GM10266 (cell line): ENCODE data around the gene ZKSCAN4.

Experiments
- DNase-seq: peaks from one replicate; pipeline ENCODE4 v3.0.0; 2012; ENCODE audit errors: extremely low spot score
- CTCF ChIP-seq: IDR thresholded peaks from 2 replicates; pipeline ENCODE4 v1.5.1; 2012; ENCODE audit warnings: mild to moderate bottlenecking, low read depth; ENCODE audit not compliant: control insufficient read depth, insufficient read depth; ENCODE audit errors: missing control alignments

ZKSCAN4 gene

GRCh38 chr6:28226460-28226859 lies 25.6 kb downstream of the ZKSCAN4 start:
- no peak for DNase-seq
- TF ChIP-seq CTCF = no peak

GRCh38 chr6:28225056-28225834 lies 26.8 kb downstream of the ZKSCAN4 start, which contains the start of gene ZSCAN9:
Gene ZSCAN9 (plus strand): TSS chr6:28225275. CDS start chr6:28227085, 1,810 bp downstream.
- peak; percentile 76 for DNase-seq
- TF ChIP-seq CTCF = no peak

- TF ChIP-seq CTCF = no peak
- no peak for DNase-seq
These were observed 27.7 kb downstream of the ZKSCAN4 start for GRCh38 chr6:28224131-28225055.

GRCh38 chr6:28220257-28221133 lies 31.6 kb downstream of the ZKSCAN4 start:
- DNase-seq = no peak
- TF ChIP-seq CTCF = no peak

GRCh38 chr6:28218312-28219248 lies 33.5 kb downstream of the ZKSCAN4 start:
- DNase-seq = peak; percentile 72
- TF ChIP-seq CTCF = peak; percentile 10

- TF ChIP-seq CTCF = no peak
- DNase-seq = no peak
These were observed 34.2 kb downstream of the ZKSCAN4 start for GRCh38 chr6:28217890-28218289.
